ENCODE results near the gene CD247.

CD247 gene

DNA sequence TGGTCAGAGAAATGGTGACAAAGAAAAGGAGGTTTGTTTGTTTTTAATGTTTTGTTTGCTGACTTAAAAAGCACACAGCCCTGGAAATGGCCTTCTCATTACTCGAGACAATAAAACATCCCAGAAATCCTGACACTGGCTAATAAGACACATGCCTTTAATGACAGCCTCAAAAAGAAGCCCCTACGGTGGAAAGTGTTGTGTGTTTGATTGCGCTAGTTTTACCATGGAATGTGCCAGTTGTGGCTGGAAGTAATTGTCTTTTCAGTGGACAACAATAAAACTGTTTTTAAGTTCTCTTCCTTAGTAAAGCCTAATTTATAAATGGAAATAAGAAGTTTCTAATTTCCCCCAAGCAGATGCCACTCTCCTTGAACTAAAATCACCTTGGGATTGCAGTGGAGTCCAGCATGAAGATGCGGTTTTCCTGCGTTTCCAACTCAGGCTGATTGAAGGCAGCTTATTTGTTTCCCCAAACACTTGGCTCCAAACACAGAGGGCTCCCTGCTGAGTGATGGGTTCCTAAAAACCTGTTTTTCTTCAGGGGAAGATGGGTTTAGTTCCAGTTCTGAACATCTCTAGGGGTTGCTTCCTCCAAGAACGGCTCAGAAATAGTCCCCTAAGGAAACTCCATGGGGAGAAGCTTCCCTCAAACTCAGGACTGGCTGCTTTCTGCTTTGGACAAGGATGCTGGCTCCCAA is 54.3 kb downstream of the CD247 start:
- Histone ChIP-seq H3K9me3 (ENCODE audit: control insufficient read depth, low read length) (no peaks in the 10 kb centered on the region), H3K27me3 (ENCODE audit: control insufficient read depth, insufficient read depth, low read length, poor library complexity, severe bottlenecking) (no peaks in the 10 kb centered on the region), H3K4me1 (ENCODE audit: control insufficient read depth, insufficient read depth, low read length) (peaks cover 45% of the 10 kb centered on the region), H3K4me3 (ENCODE audit: insufficient read depth, low read depth, low read length) (no peak overlapping the region), H3K27ac (ENCODE audit: insufficient read depth, low read depth, low read length, poor library complexity, severe bottlenecking) (peak overlapping the region; percentile 69), H3K36me3 (ENCODE audit: control insufficient read depth, insufficient read depth, low read length) (no peaks in the 10 kb centered on the region)
- WGBS, 2 experiments = 58% methylated on average over 6 of the region's 6 CpGs

DNA sequence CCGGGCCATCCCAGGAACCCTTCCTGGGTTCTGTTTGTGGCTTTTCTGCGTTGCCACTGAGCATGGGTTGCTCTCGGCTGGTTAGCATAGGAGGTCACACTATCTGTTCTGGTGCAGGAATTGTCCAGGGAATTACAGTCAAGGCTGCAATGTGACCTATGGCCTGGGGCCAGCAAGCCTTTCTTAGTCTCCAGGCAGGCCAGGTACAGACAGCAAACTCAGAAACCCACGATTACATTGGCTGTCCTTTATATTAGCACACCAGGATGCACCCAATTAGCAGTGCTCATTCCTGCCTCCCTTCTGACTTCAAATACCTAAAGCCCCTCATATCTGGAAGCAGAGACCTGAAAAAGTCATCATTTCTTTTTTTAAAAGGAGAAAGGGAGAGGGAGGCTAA is 55.2 kb downstream of the CD247 start:
- H3K9me3 ChIP-seq (ENCODE audit: control insufficient read depth, low read length) = no peaks in the 10 kb centered on the region
- no peak overlapping the region for H3K4me3 ChIP-seq (ENCODE audit: insufficient read depth, low read depth, low read length)
- 72 to 78% methylated on average over 4 of the region's 4 CpGs for WGBS, 2 experiments
- H3K27ac ChIP-seq (ENCODE audit: insufficient read depth, low read depth, low read length, poor library complexity, severe bottlenecking) = no peak overlapping the region
- H3K27me3 ChIP-seq (ENCODE audit: control insufficient read depth, insufficient read depth, low read length, poor library complexity, severe bottlenecking) = no peaks in the 10 kb centered on the region
- H3K4me1 ChIP-seq (ENCODE audit: control insufficient read depth, insufficient read depth, low read length) = peaks cover 39% of the 10 kb centered on the region
- H3K36me3 ChIP-seq (ENCODE audit: control insufficient read depth, insufficient read depth, low read length) = no peaks in the 10 kb centered on the region

DNA sequence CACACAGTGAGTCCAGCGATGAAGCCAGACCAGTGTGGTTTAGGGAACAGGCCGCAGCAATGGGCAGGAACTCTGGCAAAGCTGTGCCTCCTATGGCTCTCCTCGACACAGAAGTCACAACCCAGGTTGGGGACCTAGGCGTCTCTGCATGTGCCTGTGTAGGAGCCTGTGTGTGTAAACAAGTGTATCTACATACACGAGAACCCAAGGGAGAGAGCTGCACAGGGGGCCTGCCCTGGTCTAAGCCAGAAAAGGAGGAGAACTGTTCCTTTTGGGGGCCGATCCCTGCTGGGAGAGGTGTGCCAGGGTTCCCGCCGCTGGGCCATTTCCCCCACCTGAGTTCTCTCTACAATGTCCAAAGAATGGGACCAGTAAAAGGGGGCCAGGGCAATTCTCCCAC is 56.0 kb downstream of the CD247 start:
- Histone ChIP-seq H3K36me3 (ENCODE audit: control insufficient read depth, insufficient read depth, low read length) (no peaks in the 10 kb centered on the region), H3K4me1 (ENCODE audit: control insufficient read depth, insufficient read depth, low read length) (peaks cover 32% of the 10 kb centered on the region), H3K27ac (ENCODE audit: insufficient read depth, low read depth, low read length, poor library complexity, severe bottlenecking) (no peak overlapping the region), H3K9me3 (ENCODE audit: control insufficient read depth, low read length) (no peaks in the 10 kb centered on the region), H3K27me3 (ENCODE audit: control insufficient read depth, insufficient read depth, low read length, poor library complexity, severe bottlenecking) (peaks cover 3% of the 10 kb centered on the region), H3K4me3 (ENCODE audit: insufficient read depth, low read depth, low read length) (no peak overlapping the region)
- 93 to 95% methylated on average over 8 of the region's 8 CpGs for WGBS, 2 experiments

DNA sequence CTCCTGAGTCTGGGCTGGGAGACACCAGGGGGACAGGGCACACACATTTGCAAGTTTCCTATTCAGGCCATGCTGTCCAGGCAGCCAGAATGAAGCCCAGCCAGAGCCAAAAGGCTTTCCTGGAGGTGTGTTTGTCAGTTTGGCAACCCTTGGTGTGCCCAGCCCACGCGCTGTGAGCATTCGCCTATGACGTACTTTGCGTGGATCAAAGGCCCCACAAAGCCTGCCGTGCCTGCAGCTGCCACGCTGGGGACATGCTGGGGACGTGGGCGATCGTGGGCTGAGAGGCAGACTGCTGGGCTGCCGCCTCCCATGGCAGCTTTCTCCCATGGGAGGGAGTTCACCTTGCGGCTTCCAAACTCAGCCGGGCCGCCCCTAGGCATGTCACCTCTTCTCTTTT is 57.5 kb downstream of the CD247 start:
- Histone ChIP-seq H3K27me3 (ENCODE audit: control insufficient read depth, insufficient read depth, low read length, poor library complexity, severe bottlenecking) (peaks cover 18% of the 10 kb centered on the region), H3K4me1 (ENCODE audit: control insufficient read depth, insufficient read depth, low read length) (peaks cover 36% of the 10 kb centered on the region), H3K4me3 (ENCODE audit: insufficient read depth, low read depth, low read length) (no peak overlapping the region), H3K9me3 (ENCODE audit: control insufficient read depth, low read length) (no peaks in the 10 kb centered on the region), H3K36me3 (ENCODE audit: control insufficient read depth, insufficient read depth, low read length) (no peaks in the 10 kb centered on the region), H3K27ac (ENCODE audit: insufficient read depth, low read depth, low read length, poor library complexity, severe bottlenecking) (no peak overlapping the region)
- 90 to 95% methylated on average over 14 of the region's 14 CpGs for WGBS, 2 experiments

DNA sequence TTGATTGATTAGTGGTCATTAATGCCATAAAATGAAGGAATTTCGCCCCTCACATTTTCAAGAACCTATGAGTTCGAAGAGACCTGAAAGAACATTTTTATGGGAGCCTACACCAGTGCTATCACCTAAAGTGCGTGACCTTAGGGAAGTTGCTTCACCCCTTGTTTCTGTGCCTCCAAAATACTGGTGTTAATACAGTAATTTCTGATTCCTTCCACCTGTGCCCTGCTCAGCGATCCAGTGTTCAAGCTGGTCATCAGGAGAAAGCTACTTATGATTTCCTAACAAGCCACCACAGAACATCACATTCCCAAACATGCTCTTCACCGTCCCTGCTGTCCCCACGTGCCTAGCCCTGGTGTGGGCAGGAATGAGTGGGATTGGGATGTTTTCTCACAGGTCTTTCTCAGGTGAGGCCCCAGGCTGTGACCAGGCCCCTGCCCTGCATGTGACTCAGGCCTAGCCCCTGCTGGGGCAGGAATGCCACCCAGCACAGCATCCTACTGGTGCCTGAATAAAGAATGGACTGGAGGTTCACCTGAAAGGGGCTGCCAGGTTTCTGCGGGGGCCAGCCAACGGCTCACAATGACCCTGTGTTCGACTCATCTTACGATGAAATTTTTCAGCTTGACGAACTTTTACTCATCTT is 60.3 kb downstream of the CD247 start:
- 79 to 81% methylated on average over 11 of the region's 11 CpGs for WGBS, 2 experiments
- H3K36me3 ChIP-seq (ENCODE audit: control insufficient read depth, insufficient read depth, low read length) = no peaks in the 10 kb centered on the region
- peaks cover 35% of the 10 kb centered on the region for H3K27me3 ChIP-seq (ENCODE audit: control insufficient read depth, insufficient read depth, low read length, poor library complexity, severe bottlenecking)

DNA sequence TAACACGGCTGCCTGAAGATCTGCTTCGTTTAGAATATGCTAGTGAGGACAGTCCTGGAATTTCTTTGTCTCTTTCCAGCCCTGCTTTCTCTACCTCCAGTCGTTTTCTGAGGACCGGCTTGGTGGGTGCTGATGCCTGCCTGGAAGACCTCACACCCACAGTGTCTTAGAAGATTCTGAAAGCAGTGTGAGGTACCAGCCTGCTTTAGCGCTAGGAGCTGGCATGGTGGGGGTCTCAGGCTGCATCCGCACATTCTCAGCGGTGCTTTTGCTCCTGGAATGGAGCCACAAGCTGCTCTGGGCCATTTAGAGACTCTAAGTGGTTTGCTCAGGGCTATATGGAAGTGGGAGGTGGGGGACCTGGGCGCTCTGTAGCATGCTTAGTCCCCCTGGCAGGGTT is 61.4 kb downstream of the CD247 start:
- Histone ChIP-seq H3K9me3 (ENCODE audit: control insufficient read depth, low read length) (no peaks in the 10 kb centered on the region), H3K4me1 (ENCODE audit: control insufficient read depth, insufficient read depth, low read length) (peaks cover 18% of the 10 kb centered on the region), H3K27me3 (ENCODE audit: control insufficient read depth, insufficient read depth, low read length, poor library complexity, severe bottlenecking) (peaks cover 35% of the 10 kb centered on the region), H3K36me3 (ENCODE audit: control insufficient read depth, insufficient read depth, low read length) (no peaks in the 10 kb centered on the region), H3K4me3 (ENCODE audit: insufficient read depth, low read depth, low read length) (no peak overlapping the region), H3K27ac (ENCODE audit: insufficient read depth, low read depth, low read length, poor library complexity, severe bottlenecking) (no peak overlapping the region)
- WGBS, 2 experiments = 72 to 81% methylated on average over 8 of the region's 8 CpGs

More for the DNA sequence above, 60.3 kb downstream of the CD247 start:
- no peaks in the 10 kb centered on the region for H3K9me3 ChIP-seq (ENCODE audit: control insufficient read depth, low read length)
- H3K4me3 ChIP-seq (ENCODE audit: insufficient read depth, low read depth, low read length) = no peak overlapping the region
- no peak overlapping the region for H3K27ac ChIP-seq (ENCODE audit: insufficient read depth, low read depth, low read length, poor library complexity, severe bottlenecking)
- peaks cover 19% of the 10 kb centered on the region for H3K4me1 ChIP-seq (ENCODE audit: control insufficient read depth, insufficient read depth, low read length)

DNA sequence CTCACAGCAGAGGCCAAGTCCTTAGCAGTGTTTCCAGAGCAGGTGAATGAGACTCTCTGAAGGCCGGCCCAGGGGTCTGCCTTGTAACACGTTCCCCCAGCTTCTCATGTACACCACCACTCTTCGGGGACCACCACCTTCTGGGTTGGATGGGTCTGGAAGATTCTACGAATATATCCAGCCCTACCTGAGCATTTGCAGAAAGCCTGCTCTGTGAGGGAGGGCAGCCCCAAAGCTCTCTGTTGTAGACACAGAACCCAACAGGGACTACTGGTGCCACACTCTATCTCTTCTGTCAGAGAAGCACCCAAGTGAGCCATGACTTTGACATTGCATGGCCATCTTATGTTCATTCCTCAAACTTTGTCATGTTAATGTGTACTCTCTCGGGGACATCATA is 61.8 kb downstream of the CD247 start:
- Histone ChIP-seq H3K4me1 (ENCODE audit: control insufficient read depth, insufficient read depth, low read length) (peaks cover 18% of the 10 kb centered on the region), H3K36me3 (ENCODE audit: control insufficient read depth, insufficient read depth, low read length) (no peaks in the 10 kb centered on the region), H3K9me3 (ENCODE audit: control insufficient read depth, low read length) (no peaks in the 10 kb centered on the region), H3K4me3 (ENCODE audit: insufficient read depth, low read depth, low read length) (no peak overlapping the region), H3K27me3 (ENCODE audit: control insufficient read depth, insufficient read depth, low read length, poor library complexity, severe bottlenecking) (peaks cover 35% of the 10 kb centered on the region), H3K27ac (ENCODE audit: insufficient read depth, low read depth, low read length, poor library complexity, severe bottlenecking) (no peak overlapping the region)
- 89 to 90% methylated on average over 5 of the region's 5 CpGs for WGBS, 2 experiments

DNA sequence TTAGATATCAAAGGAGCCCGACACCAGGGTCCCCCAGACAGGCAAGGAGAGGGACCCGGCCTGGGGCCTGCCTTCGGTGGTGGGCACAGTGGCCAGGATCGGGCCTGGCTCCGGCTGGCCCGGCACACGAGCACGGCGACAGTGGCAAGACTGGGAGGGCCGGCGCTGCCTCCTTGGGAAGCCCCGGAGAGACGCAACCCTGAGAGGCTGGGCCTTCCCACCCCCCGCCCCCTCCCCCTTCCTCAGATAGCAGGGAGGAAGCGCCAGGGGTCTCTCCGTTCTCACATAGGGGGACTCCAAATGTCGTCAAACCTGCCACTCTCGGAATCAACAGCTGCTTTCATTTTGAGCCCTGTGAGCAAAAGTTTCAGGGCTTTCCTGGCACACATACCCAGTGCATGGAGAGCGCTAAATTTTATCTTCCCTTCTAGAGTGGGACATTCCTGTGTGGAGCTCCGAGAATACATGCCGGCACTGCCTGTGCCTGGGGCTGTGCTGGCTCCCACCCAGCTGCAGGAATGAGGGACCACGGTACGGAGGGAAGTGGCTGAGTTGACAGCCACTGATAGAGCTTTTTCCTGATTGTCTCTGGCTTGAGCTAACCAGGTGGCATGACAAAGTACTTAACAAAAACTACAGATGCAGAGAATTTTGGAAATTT is 62.4 kb downstream of the CD247 start:
- 10 to 12% methylated on average over 22 to 23 of the region's 23 CpGs for WGBS, 2 experiments
- Histone ChIP-seq H3K27ac (ENCODE audit: insufficient read depth, low read depth, low read length, poor library complexity, severe bottlenecking) (no peak overlapping the region), H3K4me3 (ENCODE audit: insufficient read depth, low read depth, low read length) (peak overlapping the region; percentile 57), H3K4me1 (ENCODE audit: control insufficient read depth, insufficient read depth, low read length) (peaks cover 18% of the 10 kb centered on the region), H3K27me3 (ENCODE audit: control insufficient read depth, insufficient read depth, low read length, poor library complexity, severe bottlenecking) (peaks cover 35% of the 10 kb centered on the region), H3K9me3 (ENCODE audit: control insufficient read depth, low read length) (no peaks in the 10 kb centered on the region), H3K36me3 (ENCODE audit: control insufficient read depth, insufficient read depth, low read length) (no peaks in the 10 kb centered on the region)

DNA sequence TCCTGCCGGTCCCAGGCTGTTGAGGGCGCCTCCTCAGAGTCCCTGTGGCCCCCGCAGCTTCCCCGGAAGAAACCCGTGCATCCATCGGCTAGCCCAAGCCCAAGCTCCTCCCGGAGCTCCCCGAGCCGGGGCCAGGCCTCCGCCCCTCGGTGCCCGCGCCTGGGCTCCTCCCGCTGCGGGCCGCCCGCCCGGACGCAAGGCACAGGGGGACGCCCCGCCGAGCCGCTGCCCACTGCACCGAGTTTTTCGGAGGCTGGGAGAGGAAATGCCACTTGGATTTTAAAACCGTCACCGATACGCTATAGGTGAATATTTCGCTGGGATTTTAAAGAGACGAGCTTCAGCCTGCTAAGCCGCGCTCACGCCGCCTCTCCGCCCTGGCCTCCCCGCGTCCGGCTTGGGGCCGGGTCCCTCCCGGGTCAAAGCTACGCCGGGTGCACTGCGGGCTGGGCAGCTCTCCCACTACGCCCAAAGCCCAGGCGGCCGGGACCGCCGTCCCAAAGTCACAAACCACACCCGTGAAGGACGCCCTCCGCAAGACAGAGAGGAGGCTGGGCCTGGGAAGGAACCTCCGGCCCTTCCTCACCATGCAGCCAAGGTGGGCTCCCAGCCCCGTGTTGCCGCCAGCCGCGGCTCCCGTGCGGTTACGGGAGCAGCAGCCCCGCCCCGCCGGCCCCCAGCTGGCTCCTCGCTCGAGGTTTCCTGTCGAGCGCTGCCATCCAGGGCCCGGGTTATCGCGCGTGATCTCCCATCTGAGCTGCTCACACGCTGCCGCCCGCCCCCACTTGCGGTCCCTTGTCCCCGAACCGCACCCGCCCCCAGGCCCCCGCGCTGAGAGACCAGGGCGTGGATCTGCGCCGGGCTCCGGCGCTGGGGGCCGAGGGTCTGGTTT is 63.2 kb downstream of the CD247 start:
- Histone ChIP-seq H3K4me1 (ENCODE audit: control insufficient read depth, insufficient read depth, low read length) (peaks cover 18% of the 10 kb centered on the region), H3K36me3 (ENCODE audit: control insufficient read depth, insufficient read depth, low read length) (no peaks in the 10 kb centered on the region), H3K27ac (ENCODE audit: insufficient read depth, low read depth, low read length, poor library complexity, severe bottlenecking) (no peak overlapping the region), H3K27me3 (ENCODE audit: control insufficient read depth, insufficient read depth, low read length, poor library complexity, severe bottlenecking) (peaks cover 35% of the 10 kb centered on the region), H3K9me3 (ENCODE audit: control insufficient read depth, low read length) (no peaks in the 10 kb centered on the region), H3K4me3 (ENCODE audit: insufficient read depth, low read depth, low read length) (peak overlapping the region; percentile 57)
- 0 to 1% methylated on average over 85 of the region's 85 CpGs for WGBS, 2 experiments
